Muscle of back (tissue), 11 donors: Measurements from ENCODE around the gene TLCD5. TPM values are rescaled to one million over a fixed set of nuclear protein-coding genes. Genes with fewer than 3 reads are reported as not detected.
A peak's percentile ranks its signal among the peaks of the same experiment; 100 is the strongest.

ENCODE experiments used
- DNase-seq, 3 donors: peaks; one replicate each; pipeline versions ENCODE4 v3.0.0 to v3.0.0-alpha.2; 2013
- polyA plus RNA-seq, 10 donors: library from polyadenylated mRNA; unstranded; fragments of 120-200 nt; gene quantifications; one replicate each; pipeline ENCODE4 v1.2.1, GENCODE V29; 2013; ENCODE audit not compliant: insufficient read length in 10 of 10

The TLCD5 gene
- polyA plus RNA-seq, 10 donors: 6.1 to 12.5 (median 7.8) TPM

DNA sequence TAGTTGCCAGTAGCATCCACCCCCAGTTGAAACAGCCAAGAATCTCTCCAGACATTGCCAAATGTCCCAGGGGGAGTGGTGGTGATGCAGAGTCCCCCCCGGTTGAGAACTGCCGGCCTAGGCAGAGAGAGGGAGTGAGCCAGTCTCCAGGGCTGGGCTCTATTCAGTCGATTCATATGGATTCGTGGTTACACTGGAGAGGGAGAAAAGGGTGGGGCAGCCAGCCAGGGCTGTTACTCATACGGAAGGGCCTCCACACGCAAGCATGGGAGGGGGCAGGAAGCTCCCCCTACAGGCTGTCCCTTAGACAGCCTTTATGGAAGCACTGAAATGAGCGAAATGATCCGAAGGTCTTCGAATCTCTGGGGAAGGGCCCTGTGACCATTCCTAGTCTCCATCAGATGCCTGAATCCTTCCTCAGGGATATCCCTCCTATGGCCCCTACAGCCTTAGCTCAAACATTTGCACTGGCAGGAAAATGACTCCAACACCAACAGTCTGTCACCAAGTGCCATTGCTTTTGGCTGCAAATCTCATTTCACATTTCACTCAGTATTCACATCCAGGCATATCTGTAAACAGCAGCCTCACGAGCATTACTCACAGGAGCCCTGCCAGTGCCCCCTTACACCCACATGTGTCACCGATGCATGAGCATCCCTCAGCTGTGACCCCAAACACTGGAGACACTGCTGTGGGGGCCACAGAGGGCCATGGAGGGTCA, 18.4 kb upstream of the TLCD5 start:
- DNase-seq: peak in 2 of 3 donors; percentile 50 to 82

DNA sequence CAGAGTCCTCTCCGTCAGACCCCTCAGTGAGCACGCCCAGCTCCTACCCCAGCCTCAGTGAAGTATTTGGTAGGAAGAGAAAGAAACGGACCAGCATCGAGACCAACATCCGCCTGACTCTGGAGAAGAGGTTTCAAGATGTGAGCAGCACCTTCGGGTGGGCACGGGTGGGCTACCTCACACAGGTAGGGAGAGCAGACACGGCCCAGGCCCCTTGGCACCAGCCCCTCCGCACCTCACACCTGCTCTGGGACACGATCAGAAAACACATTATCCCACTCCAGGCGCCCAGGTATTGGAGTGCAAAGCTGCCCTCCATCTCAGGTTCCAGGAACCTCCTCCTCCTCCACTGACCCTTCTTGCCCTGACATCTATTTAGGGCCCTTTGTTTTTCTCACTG, 17.6 kb upstream of the TLCD5 start:
- no peak for DNase-seq

DNA sequence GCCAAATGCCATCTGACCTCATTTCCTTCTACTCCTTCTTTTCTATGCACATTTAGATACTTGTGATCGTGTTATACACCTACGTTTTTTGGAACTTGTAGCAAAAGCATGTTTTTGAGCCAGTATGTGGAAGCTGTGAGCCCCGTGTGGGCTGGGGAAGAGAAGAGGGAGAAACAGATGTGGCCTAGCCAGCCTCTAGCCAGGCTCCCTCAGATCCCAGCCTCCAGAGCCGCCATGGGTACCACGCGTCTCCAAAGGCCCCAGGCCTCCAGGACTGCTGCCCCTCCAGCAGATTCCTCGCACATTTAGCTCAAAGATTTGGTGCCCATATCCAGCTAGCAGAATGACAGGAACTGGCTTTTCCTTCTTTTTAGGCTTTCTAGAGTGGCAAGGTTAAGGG, 17.0 kb upstream of the TLCD5 start:
- no peak for DNase-seq

DNA sequence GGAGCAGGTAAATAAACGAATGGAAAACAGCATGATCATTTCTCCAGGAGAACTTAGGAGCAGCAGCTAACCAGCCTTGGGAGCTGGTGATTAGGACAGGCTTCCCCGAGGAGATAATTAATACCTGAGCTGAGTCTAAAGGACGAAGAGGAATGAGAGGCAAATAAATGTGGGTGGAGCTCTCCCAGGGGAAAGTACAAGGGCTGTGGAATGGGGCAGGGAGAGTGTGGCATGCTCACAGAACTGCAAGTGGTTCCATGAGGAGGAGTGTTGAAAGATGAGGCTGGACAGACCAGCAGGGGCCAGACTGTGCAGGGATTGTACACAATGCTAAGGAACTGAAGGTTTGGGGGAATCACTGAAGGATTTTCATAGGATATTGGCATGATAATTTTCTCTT, 14.2 kb upstream of the TLCD5 start:
- DNase-seq: no peak

DNA sequence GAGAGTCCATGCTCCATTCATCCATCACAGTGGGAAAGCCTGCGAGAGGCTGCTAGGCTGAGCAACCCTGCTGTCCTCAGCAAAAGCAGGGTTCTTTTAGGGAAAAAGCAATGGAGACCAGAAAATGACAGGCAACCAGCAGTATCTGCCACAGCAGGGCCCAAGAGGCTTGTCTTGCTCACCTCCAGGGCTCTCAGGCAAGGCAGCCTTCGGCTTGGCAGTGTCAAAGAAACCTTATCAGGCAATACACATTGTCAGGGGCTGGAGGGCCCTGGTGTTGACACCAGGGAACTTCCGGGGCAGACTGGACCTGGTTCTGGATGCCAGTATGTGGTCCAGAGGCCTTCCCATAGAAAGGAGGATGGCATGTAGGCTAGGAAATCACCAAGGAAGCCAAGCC, 10.2 kb upstream of the TLCD5 start:
- DNase-seq: no peak

DNA sequence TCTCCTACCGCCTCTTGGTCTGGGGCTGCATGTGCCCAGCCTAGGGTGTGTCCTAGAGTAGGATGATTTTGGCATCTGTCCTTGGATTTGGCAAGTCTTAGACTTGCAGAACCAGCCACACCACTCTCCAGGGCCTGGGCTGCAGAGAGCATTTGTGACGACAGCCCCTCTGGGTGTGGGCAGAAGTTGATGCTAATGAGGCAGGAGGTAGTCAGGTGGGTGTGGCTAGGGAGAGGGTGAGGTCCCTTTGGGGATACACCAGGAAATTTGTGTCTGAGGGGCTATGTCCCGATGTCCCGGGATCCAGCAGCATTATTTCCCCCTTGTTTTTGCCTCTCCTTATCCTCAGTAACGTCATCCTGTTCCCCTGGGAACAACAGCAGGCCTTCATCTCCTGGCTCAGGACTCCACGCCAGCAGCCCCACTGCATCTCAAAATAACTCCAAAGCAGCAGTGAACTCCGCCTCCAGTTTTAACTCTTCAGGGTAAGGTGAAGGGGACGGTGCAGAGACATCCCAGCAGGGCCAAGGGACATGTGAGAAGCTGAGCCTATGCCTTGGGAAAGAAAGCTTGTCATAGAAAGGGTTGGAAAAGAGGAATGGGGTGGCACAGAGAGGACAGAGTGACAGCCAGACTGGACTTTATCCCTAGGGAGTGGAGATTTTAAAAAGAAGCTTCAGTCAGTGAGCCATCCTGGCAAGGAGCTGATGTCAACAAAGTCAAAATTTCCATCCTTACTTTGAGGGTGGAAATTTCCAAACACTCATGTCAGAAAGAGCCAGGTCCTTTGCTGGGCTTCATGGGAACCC, 8.0 kb upstream of the TLCD5 start:
- peak in 2 of 3 donors; percentile 42 to 58 for DNase-seq

DNA sequence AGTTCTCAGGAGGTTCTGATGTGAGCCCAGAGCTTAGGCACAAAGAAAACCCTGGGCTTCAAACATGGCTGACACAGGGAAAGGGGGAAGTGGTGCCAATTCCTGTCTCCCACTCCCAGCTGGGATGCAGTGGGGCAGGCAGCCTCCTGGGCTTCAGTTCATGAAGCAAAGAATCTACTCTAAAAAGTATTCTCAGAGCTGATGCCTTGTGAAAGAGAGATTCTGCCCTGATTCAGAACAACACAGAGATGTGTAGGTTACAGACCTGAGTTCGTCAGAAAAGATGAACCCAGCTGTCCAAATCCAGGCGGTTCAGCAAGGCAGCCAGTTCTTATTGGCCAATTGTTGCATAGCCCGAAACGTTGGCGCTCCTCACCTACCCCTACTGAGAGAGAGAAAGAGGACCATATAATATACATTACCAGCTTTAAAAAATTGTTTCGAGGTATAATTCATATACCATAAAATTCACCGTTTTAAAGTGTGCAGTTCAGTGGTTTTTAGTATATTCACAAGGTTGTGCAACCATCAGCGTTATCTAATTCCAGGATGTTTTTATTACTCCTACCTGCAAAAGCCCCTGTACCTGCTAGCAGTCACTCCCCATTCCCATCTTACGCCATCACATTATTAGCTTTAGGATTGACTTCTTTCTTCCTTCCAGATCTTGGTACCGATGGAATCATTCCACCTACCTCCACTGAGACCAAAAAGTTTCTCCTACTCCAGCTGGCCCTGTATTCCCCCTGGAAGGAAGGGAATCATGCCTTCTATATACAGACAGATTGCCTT, 7.2 kb upstream of the TLCD5 start:
- no peak for DNase-seq

DNA sequence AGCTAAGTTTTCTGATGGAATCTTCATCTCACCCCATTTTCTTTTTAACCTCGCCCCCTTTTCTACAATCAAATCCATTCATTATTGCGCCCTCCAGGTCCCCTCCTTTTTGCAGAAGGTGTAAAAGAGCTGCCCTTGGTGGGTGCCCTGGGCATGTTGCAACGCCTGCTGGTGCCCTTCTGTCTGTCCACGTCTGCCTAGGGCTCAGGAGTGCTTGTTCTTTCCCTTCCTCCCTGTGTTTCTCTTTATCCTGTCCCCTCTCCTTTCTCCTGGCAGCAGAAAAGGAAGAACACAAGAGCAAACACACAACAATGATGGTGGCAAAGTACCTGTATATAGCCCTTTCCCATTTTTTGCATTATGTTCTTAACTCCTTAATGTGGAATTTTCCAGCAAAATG, 6.2 kb upstream of the TLCD5 start:
- DNase-seq: no peak

DNA sequence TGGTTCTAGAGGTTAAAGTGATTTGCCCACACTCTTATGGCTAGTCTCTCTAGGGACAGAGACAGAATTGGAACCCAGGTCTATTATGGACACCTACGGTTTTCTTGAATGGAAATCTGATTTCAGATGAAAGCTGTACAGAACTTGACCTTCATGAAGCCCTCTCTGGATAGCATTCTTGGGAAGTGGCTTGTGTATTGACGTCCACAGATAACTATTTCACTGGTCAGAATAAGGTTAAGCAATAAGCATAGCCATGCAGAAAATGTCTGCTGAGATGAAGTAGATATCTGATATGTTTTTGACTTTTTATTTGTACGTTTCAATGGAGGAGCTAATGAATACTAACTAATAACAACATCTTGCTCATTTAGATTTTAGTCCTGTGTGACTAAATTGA, 1.1 kb downstream of the TLCD5 start:
- DNase-seq: no peak

DNA sequence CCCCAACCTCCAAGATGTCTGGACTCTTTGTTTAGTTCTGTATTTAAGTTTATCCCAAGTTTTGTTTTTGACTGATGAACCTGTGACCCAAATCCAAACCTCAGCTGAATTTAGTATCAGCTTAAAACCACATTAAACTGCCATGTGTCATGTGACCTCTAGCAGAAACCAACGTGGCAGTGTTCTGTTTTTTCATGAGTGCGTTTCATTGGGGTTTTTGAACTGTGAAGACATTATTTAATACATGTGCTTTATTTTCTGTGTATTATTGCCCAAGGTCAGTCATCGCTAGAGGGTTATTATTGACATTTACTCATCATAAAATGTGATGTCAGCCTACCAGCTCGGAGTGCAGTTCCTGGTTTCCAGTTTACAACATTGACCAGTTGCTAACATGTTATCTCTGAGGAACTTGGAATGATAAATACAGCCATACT, 1.8 kb downstream of the TLCD5 start:
- no peak for DNase-seq

DNA sequence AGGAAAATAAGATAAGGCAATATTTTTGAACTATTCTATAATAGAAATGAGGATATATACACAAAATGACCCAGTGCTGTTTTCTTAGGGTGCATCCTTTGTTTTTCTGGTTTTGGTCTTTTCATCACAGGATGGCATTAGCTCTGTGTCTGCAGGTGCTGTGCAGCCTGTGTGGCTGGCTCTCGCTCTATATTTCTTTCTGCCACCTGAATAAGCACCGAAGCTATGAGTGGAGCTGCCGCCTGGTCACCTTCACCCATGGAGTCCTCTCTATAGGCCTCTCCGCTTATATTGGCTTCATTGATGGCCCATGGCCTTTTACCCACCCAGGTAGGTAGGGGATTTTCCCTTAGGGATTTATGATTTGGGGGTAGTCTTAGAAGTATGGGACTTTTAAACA, 2.2 kb downstream of the TLCD5 start:
- DNase-seq: no peak

DNA sequence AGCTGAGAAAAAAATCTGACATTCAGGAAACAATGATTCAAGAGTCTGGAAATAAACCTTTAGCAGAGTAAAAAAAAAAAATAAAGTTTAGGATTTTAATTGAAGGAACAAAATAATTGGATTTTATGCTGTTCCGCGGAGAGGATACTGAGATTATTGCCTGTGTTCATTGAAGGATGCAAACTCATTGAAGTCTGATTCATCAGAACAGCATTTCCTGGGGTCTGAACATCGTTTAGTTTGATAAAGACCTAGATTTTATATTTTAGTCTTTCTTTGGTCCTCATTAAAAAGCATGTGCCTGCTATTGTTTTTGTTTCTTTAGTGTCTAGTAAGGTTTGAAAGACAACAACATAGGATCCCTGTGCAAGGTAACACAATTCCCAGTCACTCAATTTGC, 4.5 kb downstream of the TLCD5 start:
- DNase-seq: no peak

DNA sequence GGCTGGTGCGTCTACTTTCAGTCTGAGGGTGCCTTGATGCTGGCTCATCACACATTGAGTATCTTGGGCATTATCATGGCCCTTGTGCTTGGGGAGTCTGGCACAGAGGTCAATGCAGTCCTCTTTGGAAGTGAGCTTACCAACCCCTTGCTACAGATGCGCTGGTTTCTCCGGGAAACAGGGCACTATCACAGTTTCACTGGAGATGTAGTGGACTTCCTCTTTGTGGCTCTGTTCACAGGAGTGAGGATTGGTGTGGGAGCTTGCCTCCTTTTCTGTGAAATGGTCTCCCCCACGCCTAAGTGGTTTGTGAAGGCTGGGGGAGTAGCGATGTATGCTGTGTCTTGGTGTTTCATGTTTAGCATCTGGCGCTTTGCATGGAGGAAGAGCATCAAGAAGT, 4.9 kb downstream of the TLCD5 start:
- DNase-seq: no peak

DNA sequence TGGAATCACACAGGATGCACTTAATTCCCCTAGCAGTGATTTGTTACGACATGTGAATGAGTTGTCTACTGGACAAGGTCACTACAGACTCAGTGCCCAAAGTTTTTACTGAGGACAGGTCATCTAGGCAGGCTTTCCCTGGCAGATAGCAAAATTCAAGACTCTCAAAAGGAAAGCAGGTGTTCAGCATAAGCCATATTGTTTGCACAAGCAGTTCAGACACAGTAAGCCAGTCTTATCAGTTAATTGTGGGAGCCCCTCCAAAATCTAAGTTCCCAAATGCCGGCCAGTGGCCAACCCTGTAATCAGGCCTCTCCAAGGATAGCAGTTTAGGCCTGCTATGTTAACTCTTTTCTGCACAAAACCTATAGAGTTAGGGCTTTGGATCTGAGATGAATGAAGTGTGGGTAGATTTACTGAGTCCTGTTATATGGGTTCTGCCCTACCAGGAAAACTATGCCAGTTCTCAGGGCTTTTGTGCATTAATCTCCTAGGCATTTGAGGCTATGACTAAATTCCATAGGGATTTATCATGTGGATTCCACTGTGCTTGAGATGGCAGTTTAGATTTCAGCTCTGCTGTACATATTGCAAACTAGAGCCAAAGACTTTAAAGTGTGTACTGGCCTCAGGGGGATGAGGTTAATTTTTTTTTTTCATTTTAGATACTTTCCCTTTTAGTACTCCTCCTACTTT, 6.3 kb downstream of the TLCD5 start:
- peak in 2 of 3 donors; percentile 38 to 81 for DNase-seq

DNA sequence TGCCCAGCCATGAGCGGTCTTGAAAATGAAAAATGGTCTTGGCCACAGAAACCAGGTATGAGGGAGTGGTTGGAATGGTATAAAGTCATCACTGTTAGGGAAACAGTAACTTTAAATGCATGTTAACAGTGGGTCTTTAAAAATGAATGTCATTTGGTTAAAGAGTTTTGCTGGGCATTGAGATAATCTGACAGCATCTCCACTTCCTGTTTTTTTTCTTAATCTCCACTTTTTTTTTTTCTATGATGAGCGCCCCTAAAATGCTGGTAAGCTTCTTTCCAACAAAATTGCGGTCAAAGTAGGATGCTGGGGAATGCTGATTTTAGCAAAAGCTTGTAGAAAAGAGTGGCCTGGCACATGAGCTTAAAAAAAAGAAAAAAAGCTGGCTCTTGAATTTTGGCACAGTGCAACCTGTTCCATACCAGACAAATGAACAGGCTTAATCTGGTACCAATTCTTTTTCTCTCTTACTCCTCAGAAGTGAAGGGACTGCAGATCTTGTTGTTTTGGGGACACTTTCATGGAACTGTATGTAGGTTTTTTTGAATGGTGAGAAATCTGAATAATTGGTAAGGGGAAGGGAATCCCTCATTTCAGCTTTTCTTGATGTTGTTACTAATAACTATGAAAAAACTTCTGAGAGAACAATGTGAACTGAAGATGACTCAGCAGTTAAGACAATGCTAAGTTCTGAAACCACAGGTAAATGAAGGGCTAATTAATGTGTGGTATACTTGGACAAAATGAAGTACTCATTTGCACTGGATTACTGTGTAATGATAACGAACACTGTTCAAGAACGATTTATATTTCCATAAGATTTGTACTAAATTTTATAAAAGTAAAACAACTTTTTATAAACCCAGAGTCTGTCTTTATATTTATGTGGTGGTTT, 8.0 kb downstream of the TLCD5 start:
- no peak for DNase-seq

DNA sequence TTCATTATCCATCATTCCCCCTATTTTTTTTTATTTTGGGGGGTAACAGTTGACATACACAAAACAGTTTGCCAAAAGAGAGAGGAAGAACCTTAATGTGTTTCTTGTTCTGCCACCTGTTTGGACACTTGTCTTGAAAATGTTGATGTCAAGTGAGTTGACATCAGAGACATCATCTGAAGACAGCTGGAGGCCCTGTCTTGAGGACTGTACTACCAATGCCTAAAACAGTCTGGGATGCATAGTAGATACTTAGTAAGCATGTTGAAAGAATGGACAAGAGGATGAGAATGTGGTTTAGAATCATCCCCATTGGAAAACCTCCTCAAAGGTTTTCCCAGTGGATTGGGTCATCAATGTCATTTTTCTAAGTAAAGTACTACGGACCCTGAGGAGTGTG, 8.7 kb downstream of the TLCD5 start:
- no peak for DNase-seq

DNA sequence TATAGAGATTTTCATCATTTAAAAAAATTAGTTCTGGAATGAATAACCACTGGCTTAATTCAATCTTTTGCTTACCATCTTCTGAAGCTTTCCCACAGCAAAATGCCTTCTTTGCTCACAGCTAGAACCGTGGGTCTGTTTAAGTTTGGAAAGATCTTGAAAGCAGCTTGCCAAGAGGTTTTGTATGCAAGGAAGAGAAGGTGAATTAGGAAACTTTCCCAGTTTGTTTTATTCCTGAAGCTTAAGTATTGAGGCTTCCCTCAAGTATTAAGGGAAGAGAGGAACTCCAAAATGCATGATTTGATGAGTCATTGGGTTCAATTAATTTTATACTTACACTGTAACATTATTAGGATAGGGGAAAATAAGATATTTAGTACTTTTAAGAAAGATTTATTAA, 9.2 kb downstream of the TLCD5 start:
- DNase-seq: no peak

DNA sequence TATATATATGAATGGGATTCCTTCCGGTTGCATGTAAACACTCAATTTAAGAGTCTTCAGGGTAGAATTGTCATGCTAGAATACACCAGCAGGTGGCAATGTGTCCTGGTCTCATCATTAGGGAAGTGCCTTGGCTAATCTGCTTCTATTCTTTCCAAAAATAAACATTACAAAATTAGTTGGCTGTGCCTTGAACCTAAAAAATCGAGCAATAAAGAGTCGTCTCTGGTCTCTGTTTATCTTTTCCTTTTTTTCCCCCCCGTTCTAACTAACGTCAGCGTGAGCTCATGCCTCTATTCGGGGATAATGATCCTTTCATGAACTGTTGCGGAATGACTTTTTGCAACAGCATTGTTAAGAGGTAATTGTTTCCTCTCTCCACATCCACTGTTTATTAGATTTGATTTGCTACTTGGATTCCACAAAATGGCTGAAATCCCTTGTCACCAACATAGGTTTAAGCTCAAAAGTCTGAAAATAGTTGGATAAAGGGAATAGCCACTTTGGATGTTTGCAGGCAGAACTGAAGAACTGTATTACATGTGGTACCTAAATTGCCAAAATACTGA, 9.9 kb downstream of the TLCD5 start:
- peak; percentile 87 to 91 (median 90) for DNase-seq

DNA sequence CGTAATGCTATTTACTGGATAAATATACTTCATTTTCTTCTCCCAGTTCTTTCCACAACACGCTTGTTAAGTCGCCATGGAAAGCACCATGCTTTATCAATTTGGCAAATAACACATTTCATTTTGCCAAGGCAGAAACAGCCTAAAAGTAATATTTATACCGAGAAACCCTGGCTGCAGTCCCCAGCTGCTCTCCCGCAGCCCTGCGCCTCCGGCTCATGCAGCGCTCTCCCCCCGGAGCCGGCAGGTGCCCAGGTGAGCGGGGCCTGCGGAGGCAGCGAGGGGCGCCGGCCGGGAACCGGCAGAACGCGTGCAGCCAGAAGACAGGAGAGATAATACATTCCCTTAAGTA, 10.4 kb downstream of the TLCD5 start:
- DNase-seq: no peak

DNA sequence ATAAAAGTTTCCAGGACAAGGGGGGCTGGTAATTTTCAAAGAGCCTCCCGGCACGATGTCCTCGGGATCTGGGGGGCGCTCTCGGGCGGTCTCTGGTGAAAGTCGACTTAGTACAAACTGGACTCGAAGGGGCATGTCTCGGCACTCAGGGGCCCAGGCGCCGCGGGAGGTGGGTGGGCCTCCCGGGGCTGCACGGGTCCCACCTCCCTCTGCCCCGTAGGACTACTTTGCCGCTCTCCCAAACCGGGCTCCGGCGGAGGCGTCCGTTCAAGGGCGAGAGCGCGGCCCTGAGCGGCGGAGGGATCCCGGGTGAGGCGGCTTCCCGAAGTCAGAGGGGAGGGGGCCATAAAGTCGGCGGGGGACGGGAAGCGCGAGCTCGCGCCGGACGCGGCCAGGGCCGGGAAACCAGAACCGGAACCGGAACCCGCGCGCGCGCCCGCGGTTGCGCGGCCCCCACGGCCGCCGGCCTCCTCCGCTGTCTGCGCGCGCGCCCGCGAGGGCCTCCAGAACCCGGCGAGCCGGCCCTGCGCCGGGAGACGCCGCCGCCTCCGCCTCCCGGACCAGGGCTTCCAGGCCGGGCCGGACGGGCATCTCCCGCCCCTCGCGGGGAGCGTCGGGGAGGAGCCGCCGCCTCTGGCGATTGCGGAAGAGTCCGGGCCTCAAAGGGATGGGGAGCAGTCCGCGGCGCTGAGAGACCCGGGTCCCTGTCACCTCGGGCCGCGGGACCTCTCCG, 11.0 kb downstream of the TLCD5 start, which contains the start of gene ARHGEF12:
ARHGEF12 (plus strand) TSS at position 506 of the 733 bp plus-strand sequence. CDS start 831 bp downstream, outside the sequence.
- DNase-seq: peak; percentile 98 to 99 (median 98)
